Activated naive CD8-positive, alpha-beta T cell treated with anti-CD3 and anti-CD28 coated beads, Interleukin-2, amount 50 U/mL, for 24 hours (primary cell): ENCODE data around the gene TARDBP.
"Not testable (repeated sequence)": the region's sequence is repeated elsewhere in the genome, so short reads cannot be mapped to it uniquely, and the experiment has no call there.

ENCODE experiments used
- ATAC-seq: fragments of 150-1000 bp; cut with Tn5 transposase; one replicate; pipeline ENCODE4 v1.10.0; 2021
- DNase-seq: peaks from one replicate; pipeline ENCODE4 v3.0.0; 2021
- H3K27ac Mint-ChIP-seq: one replicate; pipeline ENCODE4 v1.8.0; 2021; ENCODE audit warnings: mild to moderate bottlenecking, mixed read lengths
- H3K27me3 Mint-ChIP-seq: one replicate; pipeline ENCODE4 v1.8.0; 2021; ENCODE audit warnings: mixed read lengths
- H3K36me3 Mint-ChIP-seq: one replicate; pipeline ENCODE4 v1.8.0; 2021; ENCODE audit warnings: low read depth, mixed read lengths
- H3K4me1 Mint-ChIP-seq: one replicate; pipeline ENCODE4 v1.8.0; 2021; ENCODE audit warnings: mixed read lengths
- H3K4me3 Mint-ChIP-seq: one replicate; pipeline ENCODE4 v1.8.0; 2021; ENCODE audit warnings: mild to moderate bottlenecking, moderate library complexity, mixed read lengths
- H3K9me3 Mint-ChIP-seq: one replicate; pipeline ENCODE4 v1.8.0; 2021; ENCODE audit warnings: mixed read lengths

The TARDBP gene

DNA sequence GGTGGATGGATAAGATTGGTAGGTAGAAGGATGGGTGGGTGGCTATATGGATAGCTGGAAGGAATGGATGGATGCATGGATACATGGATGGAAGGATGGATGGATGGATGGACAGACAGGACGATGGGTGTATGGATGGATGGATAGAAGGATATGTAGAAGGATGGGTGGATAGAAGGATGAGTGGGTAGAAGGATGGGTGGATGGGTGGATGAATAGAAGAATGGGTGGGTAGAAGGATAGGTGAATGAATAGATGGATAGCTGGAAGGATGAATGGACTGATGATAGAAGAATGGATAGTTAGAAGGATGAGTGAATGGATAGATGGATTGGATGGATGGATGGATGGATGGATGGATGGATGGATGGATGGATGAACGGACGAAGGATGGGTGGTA, 29.6 kb downstream of the TARDBP start:
- DNase-seq (no peak), ATAC-seq (no peak)
- no peaks in the 10 kb centered on the region for H3K36me3 Mint-ChIP-seq
- peaks cover 6% of the 10 kb centered on the region for H3K4me1 Mint-ChIP-seq
- no peaks in the 10 kb centered on the region for H3K9me3 Mint-ChIP-seq
- no peak overlapping the region for H3K4me3 Mint-ChIP-seq
- no peak overlapping the region for H3K27ac Mint-ChIP-seq
- H3K27me3 Mint-ChIP-seq = no peaks in the 10 kb centered on the region

DNA sequence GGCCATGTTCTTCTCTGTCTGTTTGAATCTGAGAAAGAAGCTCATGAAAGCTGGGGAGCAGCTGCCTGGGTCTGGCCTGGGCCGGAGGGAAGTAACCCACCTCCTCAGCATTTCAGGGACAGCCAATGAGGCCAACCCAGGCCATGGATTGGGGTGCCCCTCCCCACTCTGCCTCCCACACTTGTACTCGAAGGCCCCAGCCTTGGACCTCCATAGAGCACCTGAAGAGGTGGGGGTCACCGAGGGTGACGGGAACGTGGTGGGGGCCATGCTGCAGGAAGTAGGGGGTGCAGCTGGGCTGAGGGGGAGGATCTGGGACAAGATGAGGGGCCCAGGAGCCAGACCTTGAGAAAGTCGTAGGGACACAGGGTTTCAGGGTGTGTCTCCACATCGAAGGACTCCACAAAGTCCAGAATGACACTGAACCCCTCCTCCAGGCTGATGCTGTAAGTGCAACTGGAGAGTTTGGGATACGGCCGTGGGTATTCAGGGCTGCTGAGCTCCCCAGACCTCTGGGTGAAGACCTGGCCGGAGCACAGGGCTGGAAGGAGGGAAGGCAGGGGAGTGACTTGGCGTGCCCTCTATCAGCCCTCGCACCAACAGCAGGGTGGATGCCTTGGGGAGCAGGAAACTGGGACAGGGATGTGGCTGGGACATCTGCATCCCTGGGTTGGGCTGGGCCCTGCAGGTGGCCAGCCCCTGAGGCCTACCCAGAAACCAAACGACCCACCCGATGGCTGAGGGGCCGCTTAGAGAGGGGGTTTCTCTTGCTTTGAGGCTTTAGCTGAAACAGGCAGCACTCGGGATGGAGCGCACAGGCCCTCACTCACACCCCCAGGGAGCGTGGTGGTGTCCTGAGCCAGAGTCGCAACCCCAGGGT, 30.8 kb downstream of the TARDBP start:
- no peaks in the 10 kb centered on the region for H3K36me3 Mint-ChIP-seq
- no peak overlapping the region for H3K4me3 Mint-ChIP-seq
- H3K27ac Mint-ChIP-seq = no peak overlapping the region
- H3K4me1 Mint-ChIP-seq = no peaks in the 10 kb centered on the region
- H3K27me3 Mint-ChIP-seq = no peaks in the 10 kb centered on the region
- ATAC-seq = no peak
- no peaks in the 10 kb centered on the region for H3K9me3 Mint-ChIP-seq
- no peak for DNase-seq

DNA sequence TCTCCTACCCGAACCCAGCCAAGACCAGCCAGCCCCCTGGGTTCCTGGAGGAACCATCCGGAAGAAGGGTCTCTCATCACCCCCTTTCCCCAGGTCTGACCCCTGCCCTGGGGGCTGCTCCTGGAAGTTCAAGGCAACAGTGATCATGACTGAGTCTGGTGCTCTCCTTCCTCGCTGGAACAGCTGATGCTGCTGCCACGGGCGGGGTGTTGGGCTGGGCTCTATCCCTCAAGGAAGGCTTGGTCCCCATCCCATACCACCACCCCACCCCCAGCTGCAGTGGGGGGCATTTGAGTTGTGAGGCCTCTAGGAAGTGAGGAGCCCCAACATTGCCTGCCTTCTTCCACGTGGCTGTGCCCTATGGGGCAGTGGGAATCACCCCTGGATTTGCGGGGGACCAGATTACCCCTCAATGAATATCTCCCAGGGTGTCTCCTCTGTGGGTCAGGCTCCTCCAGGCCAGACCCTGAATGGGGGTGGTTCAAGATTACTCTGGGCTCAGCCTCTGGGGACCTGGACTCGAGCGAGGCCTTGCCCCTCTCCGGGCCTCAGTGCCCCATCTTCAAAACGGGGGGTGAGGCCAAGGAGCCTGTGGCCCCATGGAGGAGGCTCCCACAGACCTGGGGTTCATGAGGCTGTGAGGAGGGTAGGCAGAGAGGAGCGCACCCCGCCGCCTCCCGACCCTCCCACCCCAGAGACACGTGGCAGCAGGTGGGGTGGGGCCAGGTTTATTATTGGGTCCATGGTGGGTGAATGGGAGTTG, 31.8 kb downstream of the TARDBP start:
- no peak for ATAC-seq
- Mint-ChIP-seq H3K9me3 (no peaks in the 10 kb centered on the region), H3K27me3 (no peaks in the 10 kb centered on the region), H3K27ac (no peak overlapping the region), H3K36me3 (no peaks in the 10 kb centered on the region), H3K4me1 (no peaks in the 10 kb centered on the region), H3K4me3 (no peak overlapping the region)
- no peak for DNase-seq

DNA sequence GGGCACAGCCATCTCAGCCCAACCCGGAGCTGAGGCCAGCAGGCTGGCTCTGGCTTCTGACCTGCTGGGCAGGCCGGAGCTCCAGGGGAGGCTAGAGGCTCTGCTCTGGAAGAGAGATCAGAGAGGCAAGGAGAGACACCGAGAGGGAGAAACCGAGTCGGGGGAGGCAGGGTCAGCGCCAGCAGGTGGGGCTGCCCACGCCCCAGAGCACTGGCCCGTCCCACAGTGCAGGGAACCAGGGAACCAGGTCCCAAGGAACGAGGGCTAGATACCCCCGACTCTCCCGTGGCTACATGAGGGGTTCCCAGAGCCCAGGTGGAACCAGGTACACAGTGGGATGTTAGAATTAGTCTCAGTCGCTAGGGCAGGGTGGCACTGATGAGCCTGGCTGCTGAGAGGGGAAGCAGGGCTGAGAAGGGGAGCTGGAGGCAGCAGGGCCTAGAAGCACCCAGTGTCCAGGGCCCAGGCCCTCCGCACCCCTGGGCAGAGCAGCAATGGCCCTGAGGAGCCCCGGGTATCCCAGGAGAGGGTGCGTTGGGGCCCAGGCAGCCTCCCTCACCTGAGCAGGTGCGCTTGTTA, 32.5 kb downstream of the TARDBP start:
- ATAC-seq = no peak
- Mint-ChIP-seq H3K27ac (no peak overlapping the region), H3K27me3 (no peaks in the 10 kb centered on the region)

DNA sequence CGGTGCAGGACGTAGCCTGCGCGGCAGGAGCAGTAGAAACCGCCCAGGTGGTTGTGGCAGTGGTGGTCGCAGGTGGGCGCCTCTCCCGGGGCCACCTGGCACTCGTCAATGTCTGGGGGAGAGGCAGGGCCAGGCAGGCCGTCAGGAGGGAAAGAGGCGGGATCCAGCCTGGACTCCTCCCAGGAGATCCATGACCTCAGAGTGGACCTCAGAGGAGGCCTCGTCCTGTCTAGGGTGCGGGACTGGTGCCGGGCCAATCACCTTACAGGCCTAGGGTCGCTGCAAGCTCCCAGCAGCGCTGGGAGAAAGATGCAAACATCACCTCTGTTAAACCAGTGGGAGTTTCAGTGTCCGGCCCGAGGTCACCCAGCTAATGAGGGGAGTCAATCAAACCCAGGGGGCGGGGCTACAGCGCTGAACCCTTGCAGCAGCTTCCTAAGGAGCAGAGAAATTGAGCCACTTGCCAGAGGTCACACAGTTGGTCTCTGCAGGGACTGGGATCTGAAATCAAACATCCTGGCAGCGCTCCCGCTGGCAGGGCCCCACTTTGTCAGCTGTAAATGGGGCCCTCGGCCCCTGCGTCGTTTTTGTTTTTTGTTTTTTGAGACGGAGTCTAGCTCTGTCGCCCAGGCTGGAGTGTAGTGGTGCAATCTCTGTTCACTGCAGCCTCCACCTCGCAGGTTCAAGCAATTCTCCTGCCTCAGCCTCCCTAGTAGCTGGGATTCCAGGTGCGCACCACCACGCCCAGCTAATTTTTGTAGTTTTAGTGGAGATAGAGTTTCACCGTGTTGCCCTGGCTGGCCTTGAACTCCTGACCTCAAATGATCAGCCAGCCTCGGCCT, 33.2 kb downstream of the TARDBP start:
- Mint-ChIP-seq H3K27me3 (no peaks in the 10 kb centered on the region), H3K4me1 (no peaks in the 10 kb centered on the region), H3K9me3 (no peaks in the 10 kb centered on the region), H3K27ac (no peak overlapping the region), H3K4me3 (no peak overlapping the region), H3K36me3 (no peaks in the 10 kb centered on the region)
- DNase-seq (no peak), ATAC-seq (no peak)

More for the DNA sequence above, 32.5 kb downstream of the TARDBP start:
- no peaks in the 10 kb centered on the region for H3K9me3 Mint-ChIP-seq
- no peaks in the 10 kb centered on the region for H3K4me1 Mint-ChIP-seq
- DNase-seq = no peak
- H3K4me3 Mint-ChIP-seq = no peak overlapping the region
- H3K36me3 Mint-ChIP-seq = no peaks in the 10 kb centered on the region

DNA sequence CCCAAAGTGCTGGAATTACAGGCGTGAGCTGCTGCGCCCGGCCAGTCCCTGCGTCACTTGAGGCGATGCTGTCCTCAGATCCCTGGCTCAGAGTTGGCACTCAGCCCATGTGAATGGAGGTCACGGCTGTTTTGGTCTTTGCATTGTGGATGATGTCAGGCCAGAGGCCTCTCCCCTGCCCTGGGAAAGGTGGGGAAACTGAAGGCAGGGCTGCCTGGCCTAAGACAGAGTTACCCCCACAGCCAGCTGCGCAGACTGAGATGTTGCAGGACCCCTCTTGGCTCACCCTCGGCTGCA, 33.8 kb downstream of the TARDBP start:
- Mint-ChIP-seq H3K4me3 (no peak overlapping the region), H3K27ac (no peak overlapping the region), H3K4me1 (no peaks in the 10 kb centered on the region), H3K9me3 (no peaks in the 10 kb centered on the region), H3K27me3 (no peaks in the 10 kb centered on the region), H3K36me3 (no peaks in the 10 kb centered on the region)
- DNase-seq (no peak), ATAC-seq (no peak)

DNA sequence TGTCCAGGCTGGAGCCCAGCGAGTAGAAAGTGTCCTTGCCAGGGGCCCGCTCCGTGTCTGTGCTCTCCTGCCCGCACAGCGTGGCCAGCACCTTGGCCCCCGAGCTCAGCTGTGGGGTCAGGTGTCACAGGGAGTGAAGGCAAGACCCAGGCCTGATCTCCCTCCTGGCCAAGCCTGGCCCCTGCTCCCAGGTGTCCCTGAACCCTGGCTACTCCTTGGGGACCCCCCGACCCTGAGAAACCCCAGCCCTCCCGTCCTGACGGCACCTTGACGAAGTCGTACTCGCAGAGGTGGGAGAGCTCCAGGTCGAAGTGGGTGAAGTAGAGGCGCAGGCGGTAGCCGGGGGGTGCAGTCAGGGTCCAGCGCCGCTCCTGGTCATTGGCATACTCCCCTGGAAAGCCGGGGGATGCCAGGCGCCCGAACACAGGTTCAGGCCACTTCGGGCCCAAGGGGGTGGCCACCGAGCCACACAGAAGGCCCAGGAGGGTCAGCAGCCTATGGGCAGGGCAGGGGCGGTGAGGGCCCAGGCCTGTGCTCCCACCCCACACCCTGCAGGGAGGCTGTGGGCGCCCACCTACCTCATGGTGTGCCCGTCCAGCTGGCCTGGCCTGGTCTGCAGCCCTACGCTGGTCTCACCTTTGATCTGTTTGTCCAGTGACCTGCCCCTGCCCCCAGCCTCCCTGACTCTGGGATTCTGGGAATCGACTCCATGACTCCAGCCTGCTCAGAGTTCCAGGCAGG, 34.3 kb downstream of the TARDBP start, which contains the start of gene MASP2:
Gene MASP2, minus strand, starts transcription at position 615 of the 741 bp plus-strand sequence. Its CDS starts 32 bp downstream, at position 583.
- no peaks in the 10 kb centered on the region for H3K9me3 Mint-ChIP-seq

DNA sequence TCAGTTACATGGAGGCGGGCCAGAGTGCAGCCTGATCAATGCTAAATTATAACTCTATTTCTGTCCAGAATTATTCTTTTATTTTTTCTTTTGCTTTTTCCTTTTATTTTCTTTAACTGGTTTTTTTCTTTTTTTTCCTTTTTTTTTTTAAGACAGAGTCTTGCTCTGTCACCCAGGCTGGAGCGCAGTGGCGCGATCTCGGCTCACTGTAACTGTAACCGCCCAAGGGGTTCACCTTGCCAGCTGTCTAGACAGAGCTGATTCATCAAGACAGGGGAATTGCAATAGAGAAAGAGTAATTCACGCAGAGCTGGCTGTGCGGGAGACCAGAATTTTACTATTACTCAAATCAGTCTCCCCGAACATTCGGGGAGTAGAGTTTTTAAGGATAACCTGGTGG, 38.7 kb downstream of the TARDBP start:
- not testable (repeated sequence) for H3K9me3 Mint-ChIP-seq, H3K4me3 Mint-ChIP-seq, H3K36me3 Mint-ChIP-seq, H3K27me3 Mint-ChIP-seq, DNase-seq, H3K4me1 Mint-ChIP-seq, H3K27ac Mint-ChIP-seq, ATAC-seq

More for the DNA sequence above, 34.3 kb downstream of the TARDBP start, which contains the start of gene MASP2:
- no peak within 1 kb of the TSS for H3K27ac Mint-ChIP-seq
- H3K36me3 Mint-ChIP-seq = no peaks in the 10 kb centered on the region
- no peak within 1 kb of the TSS for H3K4me3 Mint-ChIP-seq
- no peaks in the 10 kb centered on the region for H3K4me1 Mint-ChIP-seq
- ATAC-seq (no peak), DNase-seq (no peak)
- no peaks in the 10 kb centered on the region for H3K27me3 Mint-ChIP-seq

DNA sequence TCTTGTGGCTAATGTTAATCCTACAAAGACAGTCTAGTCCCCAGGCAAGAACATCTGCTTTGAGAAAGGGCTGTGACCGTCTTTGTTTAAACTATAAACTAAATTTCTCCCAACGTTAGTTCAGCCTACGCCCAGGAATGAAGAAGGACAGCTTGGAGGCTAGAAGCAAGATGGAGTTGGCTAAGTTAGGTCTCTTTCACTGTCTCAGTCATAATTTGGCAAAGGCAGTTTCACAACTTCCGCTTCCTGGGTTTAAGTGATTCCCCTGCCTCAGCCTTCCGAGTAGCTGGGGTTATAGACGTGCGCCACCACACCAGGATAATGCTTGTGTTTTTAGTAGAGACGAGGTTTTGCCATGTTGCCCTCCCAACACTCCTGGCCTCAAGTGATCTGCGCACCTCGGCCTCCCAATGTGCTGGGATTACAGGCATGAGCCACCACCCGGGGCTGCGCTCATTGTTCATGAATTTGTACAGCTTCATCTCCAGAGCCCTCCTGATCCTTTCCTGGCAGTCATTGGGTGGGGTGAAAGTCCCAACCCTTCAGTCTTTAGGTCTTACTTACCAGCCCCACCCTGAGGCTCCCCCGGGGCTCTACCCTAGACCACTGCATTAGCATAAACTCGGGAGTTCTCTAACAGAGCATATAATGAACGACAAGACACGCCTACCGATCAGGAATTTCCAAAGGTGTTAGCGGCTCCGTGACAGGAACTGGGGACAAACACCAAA, 39.5 kb downstream of the TARDBP start:
- H3K36me3 Mint-ChIP-seq = peaks cover 5% of the 10 kb centered on the region
- H3K9me3 Mint-ChIP-seq = no peaks in the 10 kb centered on the region
- no peaks in the 10 kb centered on the region for H3K27me3 Mint-ChIP-seq
- no peak overlapping the region for H3K27ac Mint-ChIP-seq
- no peak overlapping the region for H3K4me3 Mint-ChIP-seq
- peaks cover 5% of the 10 kb centered on the region for H3K4me1 Mint-ChIP-seq
- no peak for DNase-seq
- ATAC-seq = no peak

DNA sequence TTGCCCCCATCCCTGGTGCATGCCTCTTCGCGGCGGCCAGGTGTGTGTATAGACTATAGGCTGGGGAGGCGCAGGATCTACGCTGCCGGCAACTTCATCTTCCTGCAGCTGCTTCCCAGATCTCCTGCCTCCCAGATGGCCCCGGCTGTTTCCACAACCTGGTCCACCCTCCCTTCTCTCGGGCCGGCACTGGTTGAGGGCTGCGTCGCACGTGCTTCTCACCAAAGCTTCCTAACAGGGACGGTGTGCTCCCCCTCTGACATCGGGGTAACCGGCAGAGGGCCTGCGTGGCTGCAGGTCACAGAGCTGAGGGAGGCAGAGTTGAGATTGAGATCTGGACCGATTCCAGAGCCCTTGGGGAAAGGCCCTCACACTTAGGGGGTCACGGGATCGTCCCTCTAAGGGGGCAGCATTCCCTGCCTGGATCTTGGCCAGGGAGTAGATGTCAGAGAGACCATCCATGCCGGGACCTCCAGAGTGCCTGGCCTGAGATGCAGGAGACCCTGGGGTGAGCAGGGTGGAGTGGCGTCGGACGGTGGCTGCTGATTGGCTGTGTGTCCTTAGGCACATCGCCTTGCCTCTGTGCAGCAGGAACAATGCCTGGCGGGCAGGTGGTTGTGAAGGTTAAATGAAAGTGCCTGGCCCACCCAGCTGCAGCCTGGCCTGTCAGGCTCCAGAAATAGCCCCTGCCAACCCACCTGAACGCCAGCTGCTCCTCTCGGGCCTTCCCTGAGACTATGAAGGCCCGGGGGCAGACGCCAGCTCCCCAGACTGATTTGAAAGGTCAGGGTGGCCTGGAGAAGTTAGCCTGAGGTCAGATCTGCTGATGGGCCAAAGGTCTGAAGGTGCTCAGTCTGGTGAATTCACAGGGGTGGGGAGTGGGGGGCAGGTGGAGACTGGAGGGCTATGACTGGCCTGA, 40.6 kb downstream of the TARDBP start:
- Mint-ChIP-seq H3K27me3 (no peaks in the 10 kb centered on the region), H3K36me3 (peaks cover 17% of the 10 kb centered on the region), H3K9me3 (no peaks in the 10 kb centered on the region), H3K4me3 (no peak overlapping the region), H3K27ac (no peak overlapping the region), H3K4me1 (peaks cover 15% of the 10 kb centered on the region)
- ATAC-seq = peak; percentile 33
- no peak for DNase-seq

DNA sequence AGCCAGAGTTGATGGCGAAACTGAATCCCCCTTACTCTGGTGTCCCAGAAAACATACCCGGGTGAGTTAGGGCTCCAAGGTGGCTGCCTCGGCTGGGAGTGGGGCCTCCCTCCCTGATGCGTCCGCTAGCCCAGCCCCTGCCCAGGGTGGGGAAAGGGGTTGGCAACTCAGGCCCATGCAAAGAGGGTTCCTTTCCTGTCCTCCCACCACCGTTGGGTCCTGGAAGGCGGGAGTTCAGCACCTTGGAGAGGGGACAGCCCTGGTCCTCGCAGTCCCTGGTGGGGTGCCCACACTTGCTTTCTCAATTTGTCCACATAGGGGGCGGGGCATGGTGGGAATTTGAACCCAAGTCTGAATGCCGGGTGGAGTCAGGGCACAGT, 41.3 kb downstream of the TARDBP start:
- Mint-ChIP-seq H3K9me3 (no peaks in the 10 kb centered on the region), H3K4me3 (no peak overlapping the region), H3K4me1 (peaks cover 21% of the 10 kb centered on the region), H3K27ac (no peak overlapping the region), H3K36me3 (peaks cover 23% of the 10 kb centered on the region), H3K27me3 (no peaks in the 10 kb centered on the region)
- ATAC-seq = peak; percentile 3
- DNase-seq = peak; percentile 42

DNA sequence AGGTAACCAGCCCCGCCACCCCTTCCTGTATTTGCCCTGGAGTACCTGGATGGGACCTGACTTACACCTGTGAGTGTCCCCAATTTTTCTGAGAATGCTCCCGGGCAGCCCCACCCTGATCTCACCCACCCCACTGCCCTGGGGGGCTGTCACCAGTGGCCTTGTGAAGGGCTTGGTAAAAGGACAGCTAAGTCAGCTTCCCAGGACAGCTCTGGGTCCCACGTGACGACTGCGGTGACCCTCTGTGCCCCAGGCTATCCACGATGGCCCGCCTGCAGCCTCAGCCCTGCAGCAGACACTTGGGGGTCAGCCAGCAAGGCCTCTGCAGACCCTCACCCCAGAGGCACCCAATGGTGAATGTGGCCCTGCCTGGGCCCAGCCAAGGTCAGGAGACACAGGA, 41.7 kb downstream of the TARDBP start:
- Mint-ChIP-seq H3K4me3 (no peak overlapping the region), H3K36me3 (peaks cover 27% of the 10 kb centered on the region), H3K9me3 (no peaks in the 10 kb centered on the region), H3K27me3 (no peaks in the 10 kb centered on the region), H3K4me1 (peaks cover 25% of the 10 kb centered on the region), H3K27ac (no peak overlapping the region)
- ATAC-seq (no peak), DNase-seq (no peak)
